Tibial nerve (tissue), 4 donors: ENCODE measurements around the gene PTDSS2.

Experiments used
- EP300 ChIP-seq, 2 donors: sonication (generic); formaldehyde crosslinking; IDR thresholded peaks; one replicate each; pipeline ENCODE4 v1.6.1; 2017; ENCODE audit warnings: antibody characterized with exemption in 2 of 2, mild to moderate bottlenecking in 1 of 2
- POLR2A ChIP-seq, 2 donors: fragments of 450-650 bp; IDR thresholded peaks; one replicate each; pipeline ENCODE4 v1.6.1; 2017; ENCODE audit warnings: antibody characterized with exemption in 2 of 2, mild to moderate bottlenecking in 2 of 2, moderate library complexity in 2 of 2
- TF ChIP-seq, protein P1 (sequence below), 5 experiments: fragments of 200-600 bp in 3 of 5; fragments of 450-650 bp in 2 of 5; sonication (generic) in 3 of 5; IDR thresholded peaks; one replicate each; pipeline ENCODE4 v1.5.1; 2016 to 2019; ENCODE audit warnings: antibody characterized with exemption in 5 of 5, mild to moderate bottlenecking in 3 of 5, moderate library complexity in 2 of 5

DNA sequence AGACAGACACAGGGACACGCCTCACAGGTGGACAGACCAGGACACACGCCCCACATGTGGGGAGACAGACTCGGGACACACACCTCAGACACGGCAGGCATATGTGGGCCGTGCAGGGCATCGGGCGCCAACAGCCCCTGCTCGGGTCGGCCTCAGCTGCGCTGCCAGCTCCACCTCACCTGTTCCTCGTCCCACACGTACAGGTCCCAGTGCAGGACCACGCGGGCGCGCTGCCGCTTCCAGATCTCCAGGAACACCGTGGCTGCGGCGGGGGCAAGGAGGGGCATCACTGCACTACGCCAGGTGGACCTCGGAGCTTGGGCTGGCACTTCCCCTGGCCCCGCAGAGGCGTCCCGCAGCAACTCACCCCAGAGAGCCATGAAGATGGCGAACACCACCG, 20.7 kb upstream of the PTDSS2 start:
- TF ChIP-seq EP300 (IDR thresholded peaks at IDR 0.05) (no peak), POLR2A (IDR thresholded peaks at IDR 0.05) (no peak)
- TF ChIP-seq, protein P1, sequence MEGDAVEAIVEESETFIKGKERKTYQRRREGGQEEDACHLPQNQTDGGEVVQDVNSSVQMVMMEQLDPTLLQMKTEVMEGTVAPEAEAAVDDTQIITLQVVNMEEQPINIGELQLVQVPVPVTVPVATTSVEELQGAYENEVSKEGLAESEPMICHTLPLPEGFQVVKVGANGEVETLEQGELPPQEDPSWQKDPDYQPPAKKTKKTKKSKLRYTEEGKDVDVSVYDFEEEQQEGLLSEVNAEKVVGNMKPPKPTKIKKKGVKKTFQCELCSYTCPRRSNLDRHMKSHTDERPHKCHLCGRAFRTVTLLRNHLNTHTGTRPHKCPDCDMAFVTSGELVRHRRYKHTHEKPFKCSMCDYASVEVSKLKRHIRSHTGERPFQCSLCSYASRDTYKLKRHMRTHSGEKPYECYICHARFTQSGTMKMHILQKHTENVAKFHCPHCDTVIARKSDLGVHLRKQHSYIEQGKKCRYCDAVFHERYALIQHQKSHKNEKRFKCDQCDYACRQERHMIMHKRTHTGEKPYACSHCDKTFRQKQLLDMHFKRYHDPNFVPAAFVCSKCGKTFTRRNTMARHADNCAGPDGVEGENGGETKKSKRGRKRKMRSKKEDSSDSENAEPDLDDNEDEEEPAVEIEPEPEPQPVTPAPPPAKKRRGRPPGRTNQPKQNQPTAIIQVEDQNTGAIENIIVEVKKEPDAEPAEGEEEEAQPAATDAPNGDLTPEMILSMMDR (IDR thresholded peaks at IDR 0.05): no peak
